Heart right ventricle (tissue), 16 donors: ENCODE data around the gene RAPGEF5. TPM values are rescaled to one million over a fixed set of nuclear protein-coding genes. Genes with fewer than 3 reads are reported as not detected.
A peak's percentile ranks its signal among the peaks of the same experiment; 100 is the strongest.
"Not testable (repeated sequence)": the region's sequence is repeated elsewhere in the genome, so short reads cannot be mapped to it uniquely, and the experiment has no call there.

Experiments
- ATAC-seq, 8 donors: fragments of 200-7000 bp; cut with Tn5 transposase; one replicate each; pipeline ENCODE4 v1.9.1; 2020; ENCODE audit warnings: mild to moderate bottlenecking in 8 of 8, moderate library complexity in 8 of 8, moderate number of reproducible peaks in 1 of 8
- DNase-seq, 2 donors: peaks; one replicate each; pipeline ENCODE4 v3.0.0-alpha.2; 2020
- H3K27ac ChIP-seq, 10 donors: fragments of 200-600 bp; sonication (generic) in 2 of 10; one replicate each; pipeline versions ENCODE4 v1.5.0 to v1.8.0; 2020 to 2022; ENCODE audit warnings: mild to moderate bottlenecking in 3 of 10
- H3K27me3 ChIP-seq, 7 donors: fragments of 200-600 bp; one replicate each; pipeline ENCODE4 v1.8.0; 2021 to 2022; ENCODE audit warnings: mild to moderate bottlenecking in 2 of 7
- H3K36me3 ChIP-seq, 9 donors: fragments of 200-600 bp; sonication (generic) in 1 of 9; one replicate each; pipeline versions ENCODE4 v1.5.0 to v1.8.0; 2020 to 2022; ENCODE audit warnings: mild to moderate bottlenecking in 2 of 9
- H3K4me1 ChIP-seq, 9 donors: fragments of 200-600 bp; sonication (generic) in 1 of 9; one replicate each; pipeline versions ENCODE4 v1.5.0 to v1.8.0; 2020 to 2022; ENCODE audit warnings: mild to moderate bottlenecking in 4 of 9
- H3K4me3 ChIP-seq, 10 donors: fragments of 200-600 bp; sonication (generic) in 2 of 10; one replicate each; pipeline versions ENCODE4 v1.5.0 to v1.8.0; 2020 to 2022; ENCODE audit warnings: mild to moderate bottlenecking in 7 of 10, moderate library complexity in 2 of 10
- H3K9me3 ChIP-seq, 11 donors: fragments of 200-600 bp in 10 of 11; sonication (generic) in 2 of 11; one replicate each; pipeline versions ENCODE4 v1.5.0 to v1.8.0; 2013 to 2022; ENCODE audit warnings: mild to moderate bottlenecking in 2 of 11, control low read depth in 1 of 11, moderate library complexity in 1 of 11
- CTCF ChIP-seq, 9 donors: fragments of 200-600 bp; sonication (generic) in 2 of 9; IDR thresholded peaks; one replicate each; pipeline versions ENCODE4 v1.5.0 to v1.8.0; 2021 to 2022; ENCODE audit warnings: antibody characterized with exemption in 9 of 9, mild to moderate bottlenecking in 5 of 9, moderate library complexity in 1 of 9
- WGBS, 2 donors: extraction: QIAGEN DNeasy Blood & Tissue Kit; methylation state at CpG; one replicate each; pipeline ENCODE4 v1.1.7; 2013; ENCODE audit warnings: inconsistent platforms in 1 of 2; 5-methylcytosine and 5-hydroxymethylcytosine counted together
- intact Hi-C, 10 donors: fragments of 100-400 bp; cut with DNase I; formaldehyde crosslinking; loops; one replicate each; pipeline versions ENCODE4 v1.11.1 to v1.14.2; 2022
- polyA plus RNA-seq, 2 donors: library from polyadenylated mRNA; stranded (reverse); fragments of 200-250 nt; gene quantifications; one replicate each; pipeline ENCODE4 v1.2.3, GENCODE V29; 2013
- total RNA-seq, 10 donors: library from RNA; stranded (reverse); fragmentation: NEBNext Ultra II Directional in 3 of 10; extraction: Animal tissue kit (Norgen Biotek cat#: 25700) in 3 of 10; gene quantifications; one replicate each; pipeline versions ENCODE4 v1.2.1 to v1.2.4, GENCODE V29; 2021 to 2023
- donor health status: Arrhythmogenic right ventricular cardiomyopathy.
- donor health status: ischemic (EF 13 %, LVEDD 7.1; RV severe dilation, severe dysfunction).
- donor health status: healthy with polysubstance abuse.
- donor health status: DM: no; HTN: yes; CAD: no.
- donor health status: DM: no; HTN: no; CAD: no.
- donor health status: ischemic (EF 25% LVEDD 6.9; RV normal size, moderate dysfunction).
- donor health status: ischemic (EF 25% LVEDD 5.7; RV mildly dilated, moderate dysfunction).
- donor health status: healthy.
- donor health status: DM: yes; HTN: yes; CAD: no.
- donor health status: Ischemic cardiomyopathy.
- donor health status: ischemic (EF 35%, LVEDD 5.7; RV mildly dilated, moderate dysfunction).
- donor health status: nonischemic (EF 11% LVEDD 7.7; RV severe dilation, severe dysfunction).
- donor health status: DM: yes; HTN: yes; CAD: no.
- donor health status: PGD.
- donor health status: ischemic (EF 29% LVEDD 5.4; RV normal size, mild dysfunction).
- donor health status: nonischemic (EF 23%, LVEDD 6.1; RV moderate dilation, normal function).

Gene RAPGEF5
- total and polyA plus RNA-seq, 12 donors, result 4.3 to 33.3 (median 14.3) TPM

- WGBS, 2 donors, result 35 to 43% methylated on average over 10 of the region's 10 CpGs
- H3K4me1 ChIP-seq, result peaks cover 0 to 22% (median 10%) of the 10 kb centered on the region in 9 donors
- no peaks in the 10 kb centered on the region for H3K9me3 ChIP-seq
- H3K36me3 ChIP-seq, result no peaks in the 10 kb centered on the region
- no peak for TF ChIP-seq CTCF (IDR thresholded peaks at IDR 0.05)
- H3K4me3 ChIP-seq, result peak overlapping the region; percentile 32 to 73 (median 65)
- ATAC-seq, result peak in 1 of 8 donors; percentile 16
- H3K27ac ChIP-seq, result peak overlapping the region; percentile 46 to 91 (median 80)
- H3K27me3 ChIP-seq, result peaks cover 0 to 28% (median 7%) of the 10 kb centered on the region in 7 donors
- DNase-seq, result no peak
- intact Hi-C loops, result loop anchor here in 1 of 10 donors (5.0 kb wide), 1 partner anchor 821 kb away; no protein-coding TSS in a partner anchor
Observed at GRCh38 chr7:22083704-22084240, 273.2 kb downstream of the RAPGEF5 start.

- TF ChIP-seq CTCF (IDR thresholded peaks at IDR 0.05), result peak; percentile 88 to 99 (median 97)
Observed at GRCh38 chr7:22082886-22083703, 273.9 kb downstream of the RAPGEF5 start.

GRCh38 chr7:22082553-22082885, 274.4 kb downstream of the RAPGEF5 start:
- H3K27ac ChIP-seq, result peak overlapping the region in 9 of 10 donors; percentile 67 to 91 (median 81)
- TF ChIP-seq CTCF (IDR thresholded peaks at IDR 0.05), result no peak
- DNase-seq, result no peak
- H3K4me3 ChIP-seq, result peak overlapping the region; percentile 32 to 73 (median 65)
- H3K4me1 ChIP-seq, result peaks cover 0 to 16% (median 7%) of the 10 kb centered on the region in 9 donors
- WGBS, 2 donors, result 4 to 6% methylated on average over 10 of the region's 10 CpGs
- H3K9me3 ChIP-seq, result no peaks in the 10 kb centered on the region
- no peaks in the 10 kb centered on the region for H3K36me3 ChIP-seq
- peaks cover 0 to 37% (median 17%) of the 10 kb centered on the region in 7 donors for H3K27me3 ChIP-seq
- peak in 4 of 8 donors; percentile 7 to 22 (median 16) for ATAC-seq
- intact Hi-C loops, result loop anchor here in 1 of 10 donors (5.0 kb wide), 1 partner anchor 820 kb away; no protein-coding TSS in a partner anchor

More at GRCh38 chr7:22082886-22083703, 273.9 kb downstream of the RAPGEF5 start:
- H3K27me3 ChIP-seq, result peaks cover 0 to 35% (median 14%) of the 10 kb centered on the region in 7 donors
- peak overlapping the region; percentile 32 to 73 (median 65) for H3K4me3 ChIP-seq
- H3K36me3 ChIP-seq, result no peaks in the 10 kb centered on the region
- WGBS, 2 donors, result 0 to 1% methylated on average over 55 of the region's 55 CpGs
- peak; percentile 90 to 92 for DNase-seq
- ATAC-seq, result peak; percentile 96 to 99 (median 98)
- peaks cover 0 to 16% (median 7%) of the 10 kb centered on the region in 9 donors for H3K4me1 ChIP-seq
- H3K27ac ChIP-seq, result peak overlapping the region; percentile 46 to 91 (median 80)
- intact Hi-C loops, result loop anchor here in 1 of 10 donors (5.0 kb wide), 1 partner anchor 821 kb away; no protein-coding TSS in a partner anchor
- no peaks in the 10 kb centered on the region for H3K9me3 ChIP-seq

GRCh38 chr7:22080219-22080618, 276.7 kb downstream of the RAPGEF5 start:
- H3K9me3 ChIP-seq, H3K36me3 ChIP-seq, H3K4me3 ChIP-seq, H3K27ac ChIP-seq, DNase-seq, ATAC-seq: not testable (repeated sequence)
- intact Hi-C loops, result loop anchor here in 1 of 10 donors (5.0 kb wide), 1 partner anchor 818 kb away; no protein-coding TSS in a partner anchor
- peaks cover 0 to 58% (median 24%) of the 10 kb centered on the region in 7 donors for H3K27me3 ChIP-seq
- 87 to 94% methylated on average over 8 of the region's 8 CpGs for WGBS, 2 donors
- H3K4me1 ChIP-seq, result peaks cover 0 to 16% (median 7%) of the 10 kb centered on the region in 9 donors

GRCh38 chr7:22078872-22079271, 278.1 kb downstream of the RAPGEF5 start:
- H3K4me1 ChIP-seq, result peaks cover 0 to 14% (median 7%) of the 10 kb centered on the region in 9 donors
- H3K27ac ChIP-seq, H3K36me3 ChIP-seq, H3K4me3 ChIP-seq, intact Hi-C loops, ATAC-seq, H3K9me3 ChIP-seq, DNase-seq: not testable (repeated sequence)
- peaks cover 0 to 58% (median 24%) of the 10 kb centered on the region in 7 donors for H3K27me3 ChIP-seq
- 87 to 91% methylated on average over 6 of the region's 6 CpGs for WGBS, 2 donors
